ENCODE results near the gene HPSE2.

DNA sequence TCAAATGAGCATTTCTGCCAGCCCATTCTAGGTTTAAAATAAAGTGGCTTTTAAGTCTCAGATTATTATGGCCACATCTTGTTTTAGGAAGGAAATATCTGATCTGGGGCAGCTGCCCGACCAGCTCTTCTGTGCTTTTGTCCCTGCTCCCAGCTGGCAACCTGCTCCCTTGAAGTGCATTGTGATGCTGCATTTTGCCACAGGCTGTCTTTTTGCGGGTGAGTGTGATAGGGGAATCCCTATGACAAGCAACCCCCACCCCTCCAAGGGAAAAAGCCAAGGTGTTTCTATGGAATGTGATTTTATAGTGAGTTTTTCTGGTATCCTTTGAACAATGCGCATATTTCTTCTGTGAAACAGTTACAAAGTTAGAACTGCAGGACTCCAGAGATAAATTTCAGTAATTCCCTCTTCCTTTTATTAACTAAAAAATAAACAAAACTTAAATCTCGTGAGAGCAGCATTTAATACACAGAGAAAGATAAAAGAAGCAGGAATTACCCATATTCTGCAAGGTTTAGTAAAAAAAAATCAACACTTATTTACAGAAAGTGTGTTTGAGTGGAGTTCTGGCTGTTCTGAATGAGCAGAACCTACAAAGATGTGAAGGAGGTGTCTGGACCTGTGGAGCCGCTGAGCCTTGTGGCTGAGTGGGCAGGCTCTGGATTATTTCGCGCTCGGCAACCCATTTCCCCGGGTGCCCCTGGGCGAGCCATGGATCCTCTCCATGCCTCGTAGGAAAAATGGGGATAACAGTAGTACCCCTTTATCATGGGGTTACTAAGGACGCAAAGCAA, 778.8 kb downstream of the HPSE2 start:
- TF ChIP-seq, protein P1, sequence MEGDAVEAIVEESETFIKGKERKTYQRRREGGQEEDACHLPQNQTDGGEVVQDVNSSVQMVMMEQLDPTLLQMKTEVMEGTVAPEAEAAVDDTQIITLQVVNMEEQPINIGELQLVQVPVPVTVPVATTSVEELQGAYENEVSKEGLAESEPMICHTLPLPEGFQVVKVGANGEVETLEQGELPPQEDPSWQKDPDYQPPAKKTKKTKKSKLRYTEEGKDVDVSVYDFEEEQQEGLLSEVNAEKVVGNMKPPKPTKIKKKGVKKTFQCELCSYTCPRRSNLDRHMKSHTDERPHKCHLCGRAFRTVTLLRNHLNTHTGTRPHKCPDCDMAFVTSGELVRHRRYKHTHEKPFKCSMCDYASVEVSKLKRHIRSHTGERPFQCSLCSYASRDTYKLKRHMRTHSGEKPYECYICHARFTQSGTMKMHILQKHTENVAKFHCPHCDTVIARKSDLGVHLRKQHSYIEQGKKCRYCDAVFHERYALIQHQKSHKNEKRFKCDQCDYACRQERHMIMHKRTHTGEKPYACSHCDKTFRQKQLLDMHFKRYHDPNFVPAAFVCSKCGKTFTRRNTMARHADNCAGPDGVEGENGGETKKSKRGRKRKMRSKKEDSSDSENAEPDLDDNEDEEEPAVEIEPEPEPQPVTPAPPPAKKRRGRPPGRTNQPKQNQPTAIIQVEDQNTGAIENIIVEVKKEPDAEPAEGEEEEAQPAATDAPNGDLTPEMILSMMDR (IDR thresholded peaks at IDR 0.05): no peak
- TF ChIP-seq POLR2A (IDR thresholded peaks at IDR 0.05) (no peak), POLR2AphosphoS5 (IDR thresholded peaks at IDR 0.05) (no peak)
